ENCODE measurements around the gene FOXA1.

Gene FOXA1

GRCh38 chr14:37615582-37616289 is 20.7 kb upstream of the FOXA1 start:
- H3K9me3 Mint-ChIP-seq = peaks cover 17% of the 10 kb centered on the region
- no peaks in the 10 kb centered on the region for H3K36me3 Mint-ChIP-seq
- no peak overlapping the region for H3K27ac Mint-ChIP-seq
- DNase-seq (ENCODE audit: low spot score in 2 of 2) (no peak), ATAC-seq (no peak)
- no peak overlapping the region for H3K4me3 Mint-ChIP-seq
- no peaks in the 10 kb centered on the region for H3K4me1 Mint-ChIP-seq

- Mint-ChIP-seq H3K36me3 (no peaks in the 10 kb centered on the region), H3K4me1 (no peaks in the 10 kb centered on the region), H3K4me3 (no peak overlapping the region), H3K27ac (no peak overlapping the region), H3K9me3 (peaks cover 20% of the 10 kb centered on the region)
- DNase-seq (ENCODE audit: low spot score in 2 of 2) (no peak), ATAC-seq (no peak)
Measured at GRCh38 chr14:37610945-37611523, 16.0 kb upstream of the FOXA1 start.

GRCh38 chr14:37608649-37609048 is 13.6 kb upstream of the FOXA1 start:
- Mint-ChIP-seq H3K27ac (no peak overlapping the region), H3K4me3 (no peak overlapping the region), H3K36me3 (no peaks in the 10 kb centered on the region), H3K4me1 (no peaks in the 10 kb centered on the region), H3K9me3 (peaks cover 10% of the 10 kb centered on the region)
- ATAC-seq (no peak), DNase-seq (ENCODE audit: low spot score in 2 of 2) (no peak)

GRCh38 chr14:37606678-37607077 is 11.6 kb upstream of the FOXA1 start:
- Mint-ChIP-seq H3K27ac (no peak overlapping the region), H3K9me3 (peaks cover 9% of the 10 kb centered on the region), H3K36me3 (no peaks in the 10 kb centered on the region), H3K4me3 (no peak overlapping the region), H3K4me1 (no peaks in the 10 kb centered on the region)
- ATAC-seq = no peak
- DNase-seq (ENCODE audit: low spot score in 2 of 2) = no peak

GRCh38 chr14:37603688-37604251 is 8.7 kb upstream of the FOXA1 start:
- peaks cover 5% of the 10 kb centered on the region for H3K4me1 Mint-ChIP-seq
- no peaks in the 10 kb centered on the region for H3K36me3 Mint-ChIP-seq
- H3K9me3 Mint-ChIP-seq = peaks cover 9% of the 10 kb centered on the region
- H3K27ac Mint-ChIP-seq = no peak overlapping the region
- no peak overlapping the region for H3K4me3 Mint-ChIP-seq
- no peak for ATAC-seq
- DNase-seq (ENCODE audit: low spot score in 2 of 2) = no peak

GRCh38 chr14:37602605-37603453 is 7.8 kb upstream of the FOXA1 start:
- no peak for DNase-seq (ENCODE audit: low spot score in 2 of 2)

GRCh38 chr14:37601865-37602264 is 6.8 kb upstream of the FOXA1 start:
- Mint-ChIP-seq H3K36me3 (no peaks in the 10 kb centered on the region), H3K4me1 (peaks cover 6% of the 10 kb centered on the region), H3K4me3 (no peak overlapping the region), H3K27ac (no peak overlapping the region), H3K9me3 (peaks cover 9% of the 10 kb centered on the region)
- DNase-seq (ENCODE audit: low spot score in 2 of 2) = no peak
- no peak for ATAC-seq

More at GRCh38 chr14:37602605-37603453, 7.8 kb upstream of the FOXA1 start:
- no peak overlapping the region for H3K4me3 Mint-ChIP-seq
- no peak overlapping the region for H3K27ac Mint-ChIP-seq
- no peaks in the 10 kb centered on the region for H3K36me3 Mint-ChIP-seq
- peaks cover 6% of the 10 kb centered on the region for H3K4me1 Mint-ChIP-seq
- H3K9me3 Mint-ChIP-seq = peaks cover 9% of the 10 kb centered on the region
- ATAC-seq = no peak

GRCh38 chr14:37600880-37601741 is 6.1 kb upstream of the FOXA1 start:
- DNase-seq (ENCODE audit: low spot score in 2 of 2) (no peak), ATAC-seq (no peak)
- H3K36me3 Mint-ChIP-seq = no peaks in the 10 kb centered on the region
- H3K4me1 Mint-ChIP-seq = peaks cover 6% of the 10 kb centered on the region
- H3K9me3 Mint-ChIP-seq = peaks cover 4% of the 10 kb centered on the region
- no peak overlapping the region for H3K4me3 Mint-ChIP-seq
- H3K27ac Mint-ChIP-seq = no peak overlapping the region

- peaks cover 4% of the 10 kb centered on the region for H3K9me3 Mint-ChIP-seq
- peaks cover 5% of the 10 kb centered on the region for H3K36me3 Mint-ChIP-seq
- ATAC-seq (no peak), DNase-seq (ENCODE audit: low spot score in 2 of 2) (no peak)
- H3K4me1 Mint-ChIP-seq = peaks cover 10% of the 10 kb centered on the region
- H3K4me3 Mint-ChIP-seq = no peak overlapping the region
- H3K27ac Mint-ChIP-seq = no peak overlapping the region
Measured at GRCh38 chr14:37599507-37600368, 4.7 kb upstream of the FOXA1 start.

GRCh38 chr14:37598747-37599506 is 3.9 kb upstream of the FOXA1 start:
- ATAC-seq (no peak), DNase-seq (ENCODE audit: low spot score in 2 of 2) (no peak)
- peaks cover 15% of the 10 kb centered on the region for H3K4me1 Mint-ChIP-seq
- peaks cover 4% of the 10 kb centered on the region for H3K9me3 Mint-ChIP-seq
- H3K4me3 Mint-ChIP-seq = no peak overlapping the region
- no peak overlapping the region for H3K27ac Mint-ChIP-seq
- H3K36me3 Mint-ChIP-seq = peaks cover 5% of the 10 kb centered on the region

GRCh38 chr14:37597914-37598746 is 3.1 kb upstream of the FOXA1 start:
- DNase-seq (ENCODE audit: low spot score in 2 of 2) = no peak
- H3K4me1 Mint-ChIP-seq = peaks cover 15% of the 10 kb centered on the region
- no peak overlapping the region for H3K27ac Mint-ChIP-seq
- no peak overlapping the region for H3K4me3 Mint-ChIP-seq
- ATAC-seq = no peak
- peaks cover 4% of the 10 kb centered on the region for H3K9me3 Mint-ChIP-seq
- peaks cover 5% of the 10 kb centered on the region for H3K36me3 Mint-ChIP-seq

- H3K9me3 Mint-ChIP-seq = peaks cover 4% of the 10 kb centered on the region
- no peak for DNase-seq (ENCODE audit: low spot score in 2 of 2)
- no peak for ATAC-seq
- H3K4me3 Mint-ChIP-seq = no peak overlapping the region
- peaks cover 15% of the 10 kb centered on the region for H3K4me1 Mint-ChIP-seq
- peaks cover 5% of the 10 kb centered on the region for H3K36me3 Mint-ChIP-seq
- H3K27ac Mint-ChIP-seq = no peak overlapping the region
Measured at GRCh38 chr14:37597538-37597913, 2.5 kb upstream of the FOXA1 start.

Measured in stimulated activated effector memory CD8-positive, alpha-beta T cell treated with anti-CD3 and anti-CD28 coated beads, Interleukin-12 subunit alpha, Interleukin-12 subunit beta, amount 100 ng/mL, for 72 hours (primary cell).